ENCODE data around the gene EFCAB6. TPM values are rescaled to one million over a fixed set of nuclear protein-coding genes. Genes with fewer than 3 reads are reported as not detected.
A peak's percentile ranks its signal among the peaks of the same experiment; 100 is the strongest.

EFCAB6 gene
- total and polyA plus RNA-seq, 2 of the 4 experiments (the other 2 are of a cell fraction): 0.44 to 1.1 TPM

GRCh38 chr22:43835166-43835565 lies 23.1 kb upstream of the EFCAB6 start:
- WGBS, 2 experiments (ENCODE audit: extremely low coverage in 2 of 2, insufficient read length in 1 of 2): 67% methylated on average over 6 of the region's 12 CpGs; no CpG with 5 or more reads in 1 of the 2 experiments
- Histone ChIP-seq H2BK120ac (ENCODE audit: low read depth, low read length) (no peak overlapping the region), H3K4me2 (ENCODE audit: low read depth, low read length) (no peak overlapping the region), H3K18ac (ENCODE audit: low read depth, low read length) (no peak overlapping the region), H3K14ac (replicated peaks; ENCODE audit: low read depth, low read length) (no peak overlapping the region), H2AK9ac (replicated peaks; ENCODE audit: low read depth, low read length, poor library complexity) (no peak overlapping the region), H3K27ac (ENCODE audit: insufficient read depth, low read length) (no peak overlapping the region), H2BK5ac (ENCODE audit: low read depth, low read length, poor library complexity, severe bottlenecking) (no peak overlapping the region), H3K4ac (ENCODE audit: low read depth, low read length) (no peak overlapping the region), H3K4me3 (ENCODE audit: insufficient read depth, low read depth, low read length) (no peak overlapping the region), H3K79me1 (ENCODE audit: low read depth in 1 of 2, low read length in 2 of 2) (no peaks in the 10 kb centered on the region), H4K91ac (ENCODE audit: insufficient read depth, low read depth, low read length) (no peak overlapping the region), H4K20me1 (ENCODE audit: insufficient read depth, low read length) (no peaks in the 10 kb centered on the region), H3K23ac (ENCODE audit: low read depth, low read length) (no peak overlapping the region), H3K9me3 (ENCODE audit: control insufficient read depth, insufficient read depth, low read length) (no peaks in the 10 kb centered on the region), H4K5ac (ENCODE audit: low read depth, low read length) (no peak overlapping the region), H4K8ac (ENCODE audit: low read depth in 2 of 2, low read length in 2 of 2) (no peak overlapping the region), H3K4me1 (ENCODE audit: control insufficient read depth, insufficient read depth, low read length) (peaks cover 10% of the 10 kb centered on the region), H2AK5ac (ENCODE audit: low read depth, low read length) (no peak overlapping the region), H3K56ac (ENCODE audit: extremely low read depth, insufficient read depth, low read length) (no peak overlapping the region), H2AFZ (replicated peaks; ENCODE audit: low read length, poor library complexity) (peak overlapping the region; percentile 43), H3K36me3 (ENCODE audit: control insufficient read depth, insufficient read depth, low read length) (peaks cover 9% of the 10 kb centered on the region; the same call in 1 of the 2 replicates), H2BK15ac (ENCODE audit: low read depth, low read length) (no peak overlapping the region), H3K9me1 (ENCODE audit: insufficient read depth, low read length) (peaks cover 5% of the 10 kb centered on the region), H2BK20ac (ENCODE audit: low read depth, low read length) (no peak overlapping the region), H3K27me3 (ENCODE audit: control insufficient read depth, insufficient read depth, low read length) (no peaks in the 10 kb centered on the region; the same call in 1 of the 2 replicates), H3K9ac (ENCODE audit: low read depth, low read length) (no peak overlapping the region)
- TF ChIP-seq FOS (IDR thresholded peaks at IDR 0.05; ENCODE audit: low read depth, low read length) (no peak), MXI1 (IDR thresholded peaks at IDR 0.05; ENCODE audit: borderline replicate concordance, low read depth, low read length) (no peak), MAFK (IDR thresholded peaks at IDR 0.05; ENCODE audit: low read depth, low read length) (no peak), CHD1 (IDR thresholded peaks at IDR 0.05; ENCODE audit: low read depth, low read length) (no peak), RFX5 (IDR thresholded peaks at IDR 0.05; ENCODE audit: low read depth, low read length) (no peak), POLR2A (IDR thresholded peaks at IDR 0.05; ENCODE audit: low read depth, low read length) (no peak), CEBPB (IDR thresholded peaks at IDR 0.05; ENCODE audit: low read depth, low read length) (no peak), ELK1 (IDR thresholded peaks at IDR 0.05; ENCODE audit: borderline replicate concordance, low read depth, low read length) (no peak), CTCF (conservative IDR thresholded peaks at IDR 0.05; ENCODE audit: low read depth, low read length) (no peak), BHLHE40 (IDR thresholded peaks at IDR 0.05; ENCODE audit: low read depth, low read length) (no peak), USF2 (IDR thresholded peaks at IDR 0.05; ENCODE audit: low read depth, low read length) (no peak), RAD21 (IDR thresholded peaks at IDR 0.05; ENCODE audit: low read length) (no peak), NFE2L2 (IDR thresholded peaks at IDR 0.05; ENCODE audit: low read depth, low read length) (no peak), MAZ (IDR thresholded peaks at IDR 0.05; ENCODE audit: borderline replicate concordance, low read depth, low read length) (no peak), SMC3 (IDR thresholded peaks at IDR 0.05; ENCODE audit: low read depth, low read length) (no peak), RCOR1 (IDR thresholded peaks at IDR 0.05; ENCODE audit: insufficient replicate concordance, low read length) (no peak)
- intact Hi-C loops (cut with micrococcal nuclease) (no loop called here), dilution Hi-C loops (cut with HindIII; ENCODE audit: low sequenced_read_pairs, unreplicated experiment) (no loop called here), in situ Hi-C loops (cut with MboI; ENCODE audit: low sequenced_read_pairs) (no loop called here)
- no TSS peak for BruUV-seq (replicated peaks)
- ChIA-PET POLR2A (ENCODE audit: unreplicated experiment) (no interaction called here), CTCF (no interaction called here)
- DNase-seq (no peak), ATAC-seq (ENCODE audit: low read depth) (no peak)
